DOHH2 (cell line): Measurements from ENCODE around the gene GRM4.

Source experiments
- H3F3A ChIP-seq: fragments of 200-600 bp; sonication (generic), shearing (Covaris generic); 2 replicates; pipeline ENCODE4 v1.6.0; 2016; ENCODE audit warnings: antibody characterized with exemption, mild to moderate bottlenecking; ENCODE audit not compliant: control insufficient read depth, insufficient read depth
- H3K27ac ChIP-seq: fragments of 200-600 bp; sonication (generic); 2 replicates; pipeline ENCODE4 v1.5.1; 2014; ENCODE audit warnings: low read depth, mild to moderate bottlenecking, low read length, moderate library complexity
- H3K27me3 ChIP-seq: fragments of 200-600 bp; sonication (generic); 2 replicates; pipeline ENCODE4 v1.6.1; 2014; ENCODE audit warnings: mild to moderate bottlenecking, low read length, mixed read lengths; ENCODE audit not compliant: control insufficient read depth
- H3K36me3 ChIP-seq: fragments of 200-600 bp; sonication (generic); 2 replicates; pipeline ENCODE4 v1.6.1; 2014; ENCODE audit warnings: mild to moderate bottlenecking, low read length, moderate library complexity, mixed read lengths; ENCODE audit not compliant: control insufficient read depth
- H3K4me1 ChIP-seq: fragments of 200-600 bp; sonication (generic); 2 replicates; pipeline ENCODE4 v1.6.1; 2014; ENCODE audit warnings: mild to moderate bottlenecking, low read length, mixed read lengths; ENCODE audit not compliant: control insufficient read depth
- H3K4me2 ChIP-seq: fragments of 200-600 bp; sonication (generic); 2 replicates; pipeline ENCODE4 v1.6.0; 2014; ENCODE audit warnings: mild to moderate bottlenecking, low read length, moderate library complexity
- H3K4me3 ChIP-seq: fragments of 200-600 bp; sonication (generic); 2 replicates; pipeline ENCODE4 v1.5.1; 2014; ENCODE audit warnings: mild to moderate bottlenecking, low read length, mixed read lengths
- H3K79me2 ChIP-seq: fragments of 200-600 bp; sonication (generic); 2 replicates; pipeline ENCODE4 v1.6.1; 2014; ENCODE audit warnings: mild to moderate bottlenecking, low read length, mixed read lengths; ENCODE audit not compliant: control insufficient read depth
- H3K9me2 ChIP-seq: fragments of 200-600 bp; sonication (generic); replicated peaks from 2 replicates; pipeline ENCODE4 v1.6.1; 2014; ENCODE audit warnings: mild to moderate bottlenecking, low read length, mixed read lengths; ENCODE audit not compliant: control insufficient read depth
- H3K9me3 ChIP-seq: fragments of 200-600 bp; sonication (generic); 2 replicates; pipeline ENCODE4 v1.6.1; 2014; ENCODE audit warnings: antibody characterized with exemption, low read length, mixed read lengths; ENCODE audit not compliant: control insufficient read depth, insufficient read depth
- H4K20me1 ChIP-seq: fragments of 200-600 bp; sonication (generic); 2 replicates; pipeline ENCODE4 v1.6.0; 2014; ENCODE audit warnings: low read depth, mild to moderate bottlenecking, antibody characterized with exemption, low read length, moderate library complexity; ENCODE audit not compliant: control insufficient read depth, insufficient read depth
- CTCF ChIP-seq: fragments of 200-600 bp; sonication (generic); IDR thresholded peaks from one replicate; pipeline ENCODE4 v1.5.1; 2014; ENCODE audit warnings: antibody characterized with exemption, mild to moderate bottlenecking, low read depth, low read length; ENCODE audit not compliant: poor library complexity, severe bottlenecking
- EZH2phosphoT487 ChIP-seq: fragments of 200-600 bp; sonication (generic); IDR thresholded peaks from 2 replicates; pipeline ENCODE4 v1.6.1; 2017; ENCODE audit warnings: borderline replicate concordance, mild to moderate bottlenecking, antibody characterized with exemption, low read length, moderate library complexity, mixed read lengths

The GRM4 gene

GRCh38 chr6:33990061-33990541 lies 155.8 kb downstream of the GRM4 start:
- TF ChIP-seq CTCF (no peak), EZH2phosphoT487 (no peak)
- no peaks in the 10 kb centered on the region for H3K79me2 ChIP-seq
- H3K4me1 ChIP-seq, result no peaks in the 10 kb centered on the region
- H3F3A ChIP-seq, result no peaks in the 10 kb centered on the region
- H3K4me3 ChIP-seq, result no peak overlapping the region
- no peaks in the 10 kb centered on the region for H3K9me3 ChIP-seq
- H3K27ac ChIP-seq, result no peak overlapping the region
- H3K4me2 ChIP-seq, result no peak overlapping the region
- no peaks in the 10 kb centered on the region for H4K20me1 ChIP-seq
- H3K36me3 ChIP-seq, result no peaks in the 10 kb centered on the region
- H3K27me3 ChIP-seq, result no peaks in the 10 kb centered on the region
- H3K9me2 ChIP-seq, result no peaks in the 10 kb centered on the region

GRCh38 chr6:33989016-33989854 lies 156.7 kb downstream of the GRM4 start:
- no peak overlapping the region for H3K4me2 ChIP-seq

GRCh38 chr6:33988121-33989015 lies 157.5 kb downstream of the GRM4 start:
- no peak for TF ChIP-seq CTCF
- no peak for TF ChIP-seq EZH2phosphoT487
- Histone ChIP-seq H4K20me1 (no peaks in the 10 kb centered on the region), H3K27ac (no peak overlapping the region), H3K9me2 (no peaks in the 10 kb centered on the region), H3K9me3 (no peaks in the 10 kb centered on the region), H3F3A (no peaks in the 10 kb centered on the region), H3K4me3 (no peak overlapping the region), H3K36me3 (no peaks in the 10 kb centered on the region), H3K79me2 (no peaks in the 10 kb centered on the region), H3K27me3 (no peaks in the 10 kb centered on the region), H3K4me2 (no peak overlapping the region), H3K4me1 (no peaks in the 10 kb centered on the region)

More at GRCh38 chr6:33989016-33989854, 156.7 kb downstream of the GRM4 start:
- no peaks in the 10 kb centered on the region for H3K79me2 ChIP-seq
- no peak overlapping the region for H3K4me3 ChIP-seq
- H4K20me1 ChIP-seq, result no peaks in the 10 kb centered on the region
- H3K27ac ChIP-seq, result no peak overlapping the region
- H3K27me3 ChIP-seq, result no peaks in the 10 kb centered on the region
- no peaks in the 10 kb centered on the region for H3K36me3 ChIP-seq
- TF ChIP-seq EZH2phosphoT487 (no peak), CTCF (no peak)
- no peaks in the 10 kb centered on the region for H3F3A ChIP-seq
- no peaks in the 10 kb centered on the region for H3K9me3 ChIP-seq
- no peaks in the 10 kb centered on the region for H3K9me2 ChIP-seq
- H3K4me1 ChIP-seq, result no peaks in the 10 kb centered on the region
